Esophagus squamous epithelium (tissue), 4 donors: Measurements from ENCODE around the gene AVEN.

ENCODE experiments used
- CTCF ChIP-seq, 6 experiments: fragments of 450-650 bp in 4 of 6; fragments of 200-600 bp in 2 of 6; sonication (generic) in 2 of 6; IDR thresholded peaks; one replicate each; pipeline ENCODE4 v1.5.1; 2016 to 2019; ENCODE audit warnings: antibody characterized with exemption in 6 of 6, mild to moderate bottlenecking in 4 of 6, moderate library complexity in 4 of 6
- POLR2A ChIP-seq, 4 donors: fragments of 450-650 bp; IDR thresholded peaks; one replicate each; pipeline ENCODE4 v1.6.1; 2017; ENCODE audit warnings: antibody characterized with exemption in 4 of 4, mild to moderate bottlenecking in 4 of 4, moderate library complexity in 3 of 4

GRCh38 chr15:33874156-33874555 is 164.8 kb downstream of the AVEN start:
- TF ChIP-seq CTCF (IDR thresholded peaks at IDR 0.05), result no peak
- no peak for TF ChIP-seq POLR2A (IDR thresholded peaks at IDR 0.05)
